GM13976 (cell line): ENCODE measurements around the gene OR7G3.

ENCODE experiments used
- DNase-seq: peaks from one replicate; pipeline ENCODE4 v3.0.0; 2012; ENCODE audit warnings: low spot score
- in situ Hi-C: fragments of 300-500 bp; cut with MboI; formaldehyde crosslinking; loops from one replicate; pipeline ENCODE4 v1.12.0; 2022; ENCODE audit warnings: low sequenced_read_pairs, mixed read lengths, inconsistent platforms; ENCODE audit not compliant: unreplicated experiment
- TF ChIP-seq, protein P1 (sequence below): IDR thresholded peaks from 2 replicates; pipeline ENCODE4 v1.5.1; 2012; ENCODE audit warnings: borderline replicate concordance, mild to moderate bottlenecking; ENCODE audit not compliant: insufficient read depth; ENCODE audit errors: extremely low read depth, missing control alignments, control extremely low read depth

OR7G3 gene

DNA sequence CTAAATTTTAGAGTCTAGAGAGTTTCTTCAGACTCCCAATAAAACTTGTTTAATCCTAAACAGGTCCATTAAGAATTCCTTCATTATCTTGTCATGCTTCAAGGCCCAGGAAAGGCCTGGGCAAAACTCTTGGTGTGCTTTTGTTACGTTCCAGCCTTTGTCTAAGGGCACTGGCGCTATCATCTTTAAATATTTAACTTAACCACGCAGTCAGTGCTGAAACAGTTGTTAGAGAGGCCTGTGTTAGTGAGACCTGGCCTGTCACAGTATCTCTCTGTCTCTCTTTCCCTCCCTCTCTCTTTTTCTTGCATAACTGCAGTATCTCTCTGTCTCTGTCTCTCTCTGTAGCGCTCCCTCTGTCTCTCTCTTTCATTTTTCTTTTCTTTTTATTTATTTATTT is 48.1 kb downstream of the OR7G3 start:
- in situ Hi-C loops = no loop called here
- no peak for DNase-seq
- TF ChIP-seq, protein P1, sequence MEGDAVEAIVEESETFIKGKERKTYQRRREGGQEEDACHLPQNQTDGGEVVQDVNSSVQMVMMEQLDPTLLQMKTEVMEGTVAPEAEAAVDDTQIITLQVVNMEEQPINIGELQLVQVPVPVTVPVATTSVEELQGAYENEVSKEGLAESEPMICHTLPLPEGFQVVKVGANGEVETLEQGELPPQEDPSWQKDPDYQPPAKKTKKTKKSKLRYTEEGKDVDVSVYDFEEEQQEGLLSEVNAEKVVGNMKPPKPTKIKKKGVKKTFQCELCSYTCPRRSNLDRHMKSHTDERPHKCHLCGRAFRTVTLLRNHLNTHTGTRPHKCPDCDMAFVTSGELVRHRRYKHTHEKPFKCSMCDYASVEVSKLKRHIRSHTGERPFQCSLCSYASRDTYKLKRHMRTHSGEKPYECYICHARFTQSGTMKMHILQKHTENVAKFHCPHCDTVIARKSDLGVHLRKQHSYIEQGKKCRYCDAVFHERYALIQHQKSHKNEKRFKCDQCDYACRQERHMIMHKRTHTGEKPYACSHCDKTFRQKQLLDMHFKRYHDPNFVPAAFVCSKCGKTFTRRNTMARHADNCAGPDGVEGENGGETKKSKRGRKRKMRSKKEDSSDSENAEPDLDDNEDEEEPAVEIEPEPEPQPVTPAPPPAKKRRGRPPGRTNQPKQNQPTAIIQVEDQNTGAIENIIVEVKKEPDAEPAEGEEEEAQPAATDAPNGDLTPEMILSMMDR = no peak

DNA sequence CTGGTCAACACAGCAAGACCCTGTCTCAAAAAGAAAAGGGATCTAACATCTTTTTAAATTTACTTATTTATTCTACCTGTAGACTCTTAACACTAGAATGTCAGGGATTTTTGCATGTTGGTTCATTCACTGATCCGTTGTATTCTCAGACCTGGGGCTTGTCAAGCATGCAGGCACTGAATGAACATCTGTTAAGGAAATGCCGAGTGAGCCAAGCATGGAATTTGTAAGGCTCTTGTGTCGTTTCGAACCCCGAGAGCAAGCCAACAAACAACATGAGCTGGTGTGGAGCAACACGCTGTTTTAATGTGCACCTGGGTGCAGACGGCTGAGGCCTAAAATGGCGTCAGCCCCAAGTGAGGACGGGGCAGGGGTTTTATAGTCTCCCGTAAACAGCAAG is 49.8 kb downstream of the OR7G3 start:
- in situ Hi-C loops = no loop called here
- TF ChIP-seq, protein P1 = no peak
- DNase-seq = no peak
